Peyer's patch (tissue), 4 donors: ENCODE results near the gene MTFP1. TPM values are rescaled to one million over a fixed set of nuclear protein-coding genes. Genes with fewer than 3 reads are reported as not detected.
A peak's percentile ranks its signal among the peaks of the same experiment; 100 is the strongest.

Source experiments
- DNase-seq, 3 donors: peaks; one replicate each; pipeline ENCODE4 v3.0.0-alpha.2; 2017 to 2019
- H3K27ac ChIP-seq, 4 donors: fragments of 200-600 bp; sonication (generic); one replicate each; pipeline ENCODE4 v1.5.1; 2016 to 2019
- H3K27me3 ChIP-seq, 2 donors: fragments of 200-600 bp; sonication (generic); one replicate each; pipeline ENCODE4 v1.5.1; 2019
- H3K36me3 ChIP-seq, 3 donors: fragments of 200-600 bp; sonication (generic); one replicate each; pipeline ENCODE4 v1.5.1; 2016 to 2019
- H3K4me1 ChIP-seq, 4 donors: fragments of 200-600 bp; sonication (generic); one replicate each; pipeline ENCODE4 v1.5.1; 2016 to 2019
- H3K4me3 ChIP-seq, 4 donors: fragments of 200-600 bp; sonication (generic); 1 replicate in 3 of 4; 2 replicates in 1 of 4; pipeline ENCODE4 v1.5.1; 2016 to 2019; ENCODE audit warnings: mild to moderate bottlenecking in 1 of 4
- H3K9me3 ChIP-seq, 4 donors: fragments of 200-600 bp; sonication (generic); one replicate each; pipeline ENCODE4 v1.5.1; 2016 to 2019; ENCODE audit warnings: mild to moderate bottlenecking in 1 of 4
- POLR2A ChIP-seq, 2 donors: fragments of 450-650 bp; IDR thresholded peaks; one replicate each; pipeline ENCODE4 v1.5.1; 2017; ENCODE audit warnings: antibody characterized with exemption in 2 of 2, mild to moderate bottlenecking in 2 of 2, moderate library complexity in 2 of 2
- total RNA-seq, 4 donors: library from RNA; depleted of rRNA; stranded (reverse); fragments of >200 nt; gene quantifications; one replicate each; pipeline ENCODE4 v1.1.0, GENCODE V29; 2016
- TF ChIP-seq, protein P1 (sequence below), 6 experiments: fragments of 450-650 bp in 4 of 6; fragments of 200-600 bp in 2 of 6; sonication (generic) in 1 of 6; IDR thresholded peaks; one replicate each; pipeline ENCODE4 v1.5.1; 2017 to 2019; ENCODE audit warnings: antibody characterized with exemption in 6 of 6, mild to moderate bottlenecking in 3 of 6, moderate library complexity in 1 of 6

Gene MTFP1
- total RNA-seq, 4 donors from 2014 or later, result 12.4 to 24.7 (median 19.2) TPM

DNA sequence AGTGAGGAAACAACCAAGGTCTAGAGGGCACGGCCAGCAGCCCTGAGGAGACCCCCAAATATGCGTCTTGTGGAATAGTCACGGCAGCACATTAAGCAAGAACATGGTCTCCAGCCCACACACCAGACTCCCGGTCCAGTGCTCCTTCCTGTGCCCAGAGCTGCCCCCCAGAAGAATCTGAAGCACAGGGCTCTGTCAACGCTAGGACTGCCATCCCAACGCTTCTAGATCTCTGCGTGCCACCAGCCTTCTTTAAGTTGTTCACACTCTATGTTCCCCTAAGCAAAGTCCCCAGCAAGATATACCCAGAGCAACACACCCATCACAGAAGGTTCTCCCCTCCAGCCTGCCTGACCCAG, 32.3 kb upstream of the MTFP1 start:
- no peaks in the 10 kb centered on the region for H3K36me3 ChIP-seq
- H3K4me1 ChIP-seq, result peaks cover 0 to 21% (median 10%) of the 10 kb centered on the region in 4 donors
- no peaks in the 10 kb centered on the region for H3K27me3 ChIP-seq
- no peak for DNase-seq
- no peak for TF ChIP-seq POLR2A (IDR thresholded peaks at IDR 0.05)
- TF ChIP-seq, protein P1, sequence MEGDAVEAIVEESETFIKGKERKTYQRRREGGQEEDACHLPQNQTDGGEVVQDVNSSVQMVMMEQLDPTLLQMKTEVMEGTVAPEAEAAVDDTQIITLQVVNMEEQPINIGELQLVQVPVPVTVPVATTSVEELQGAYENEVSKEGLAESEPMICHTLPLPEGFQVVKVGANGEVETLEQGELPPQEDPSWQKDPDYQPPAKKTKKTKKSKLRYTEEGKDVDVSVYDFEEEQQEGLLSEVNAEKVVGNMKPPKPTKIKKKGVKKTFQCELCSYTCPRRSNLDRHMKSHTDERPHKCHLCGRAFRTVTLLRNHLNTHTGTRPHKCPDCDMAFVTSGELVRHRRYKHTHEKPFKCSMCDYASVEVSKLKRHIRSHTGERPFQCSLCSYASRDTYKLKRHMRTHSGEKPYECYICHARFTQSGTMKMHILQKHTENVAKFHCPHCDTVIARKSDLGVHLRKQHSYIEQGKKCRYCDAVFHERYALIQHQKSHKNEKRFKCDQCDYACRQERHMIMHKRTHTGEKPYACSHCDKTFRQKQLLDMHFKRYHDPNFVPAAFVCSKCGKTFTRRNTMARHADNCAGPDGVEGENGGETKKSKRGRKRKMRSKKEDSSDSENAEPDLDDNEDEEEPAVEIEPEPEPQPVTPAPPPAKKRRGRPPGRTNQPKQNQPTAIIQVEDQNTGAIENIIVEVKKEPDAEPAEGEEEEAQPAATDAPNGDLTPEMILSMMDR (IDR thresholded peaks at IDR 0.05), result no peak
- H3K4me3 ChIP-seq, result no peak overlapping the region
- no peaks in the 10 kb centered on the region for H3K9me3 ChIP-seq
- no peak overlapping the region for H3K27ac ChIP-seq

DNA sequence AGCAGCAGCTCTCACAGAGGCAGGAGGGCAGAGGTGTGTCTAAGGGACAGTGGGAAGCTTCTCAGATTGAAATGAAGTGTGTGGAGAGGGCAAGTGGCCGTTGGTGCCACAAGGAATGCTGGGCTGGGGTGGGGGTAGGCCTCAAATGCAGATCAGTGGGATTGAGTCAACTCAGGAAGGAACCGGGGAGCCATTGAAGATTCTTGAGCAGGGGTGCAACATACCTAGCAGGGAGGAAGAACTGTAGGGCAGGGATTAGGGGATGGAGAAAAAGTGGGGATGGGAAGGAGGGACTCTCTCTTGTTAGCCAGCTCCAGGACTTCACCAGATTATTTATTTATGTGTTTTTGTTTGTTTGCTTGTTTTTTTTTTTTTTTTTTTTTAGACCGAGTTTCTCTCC, 31.7 kb upstream of the MTFP1 start:
- H3K9me3 ChIP-seq, result no peaks in the 10 kb centered on the region
- H3K27me3 ChIP-seq, result no peaks in the 10 kb centered on the region
- H3K27ac ChIP-seq, result no peak overlapping the region
- H3K36me3 ChIP-seq, result no peaks in the 10 kb centered on the region
- TF ChIP-seq, protein P1 (IDR thresholded peaks at IDR 0.05), result no peak
- TF ChIP-seq POLR2A (IDR thresholded peaks at IDR 0.05), result no peak
- no peak overlapping the region for H3K4me3 ChIP-seq
- peaks cover 0 to 26% (median 10%) of the 10 kb centered on the region in 4 donors for H3K4me1 ChIP-seq
- DNase-seq, result no peak

DNA sequence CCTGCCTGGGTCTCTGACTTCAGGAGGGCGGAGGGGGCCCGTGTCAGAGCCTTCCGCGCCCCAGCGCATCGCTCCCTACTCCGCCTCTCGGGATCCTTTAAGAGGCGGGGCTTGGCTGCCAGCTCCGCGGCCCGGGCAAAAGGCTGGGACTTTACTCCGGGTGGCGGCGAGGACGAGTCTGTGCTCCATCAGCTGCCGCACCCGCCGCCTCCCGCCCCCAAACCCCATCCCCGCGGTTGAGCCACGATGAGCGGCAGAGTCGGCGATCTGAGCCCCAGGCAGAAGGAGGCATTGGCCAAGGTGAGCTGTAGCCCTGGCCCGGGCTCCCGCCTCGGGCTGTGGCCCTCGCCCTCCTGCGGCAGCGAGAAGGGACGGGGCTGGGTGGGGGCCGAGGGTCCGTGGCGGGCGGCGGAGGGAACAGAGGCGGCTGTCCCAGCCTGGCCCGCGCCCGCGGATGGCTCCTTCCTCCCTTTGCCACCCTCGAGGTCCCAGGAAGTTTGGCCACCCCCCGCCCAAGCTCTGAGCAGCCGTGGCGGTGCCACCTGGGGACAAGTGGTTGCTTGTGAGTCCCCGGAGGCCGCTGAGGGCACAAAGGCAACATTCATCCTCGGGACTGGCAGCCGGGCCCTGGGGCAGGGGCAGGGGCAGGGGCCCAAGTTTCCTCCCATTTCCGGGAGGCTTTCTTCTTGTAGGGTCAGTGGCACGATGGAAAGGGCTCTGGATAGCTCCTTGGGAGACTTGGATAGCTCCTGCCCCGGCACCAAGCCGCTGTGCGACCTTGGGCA, 28.5 kb upstream of the MTFP1 start, which contains the start of gene SEC14L2:
Gene SEC14L2, plus strand, starts transcription at position 148 of the 785 bp plus-strand sequence. Its CDS starts 99 bp downstream, at position 247.
- peaks cover 0 to 4% (median 0%) of the 10 kb centered on the region in 3 donors for H3K36me3 ChIP-seq
- no peaks in the 10 kb centered on the region for H3K27me3 ChIP-seq
- DNase-seq, result peak; percentile 34 to 89 (median 89)
- H3K4me1 ChIP-seq, result peaks cover 0 to 33% (median 10%) of the 10 kb centered on the region in 4 donors
- peak; percentile 81 to 86 for TF ChIP-seq POLR2A (IDR thresholded peaks at IDR 0.05)
- TF ChIP-seq, protein P1 (IDR thresholded peaks at IDR 0.05), result peak in 1 of 6 experiments; percentile 5
- H3K27ac ChIP-seq, result peak within 1 kb of the TSS; percentile 51 to 77 (median 69)
- H3K9me3 ChIP-seq, result no peaks in the 10 kb centered on the region
- H3K4me3 ChIP-seq, result peak within 1 kb of the TSS; percentile 53 to 86 (median 77)

DNA sequence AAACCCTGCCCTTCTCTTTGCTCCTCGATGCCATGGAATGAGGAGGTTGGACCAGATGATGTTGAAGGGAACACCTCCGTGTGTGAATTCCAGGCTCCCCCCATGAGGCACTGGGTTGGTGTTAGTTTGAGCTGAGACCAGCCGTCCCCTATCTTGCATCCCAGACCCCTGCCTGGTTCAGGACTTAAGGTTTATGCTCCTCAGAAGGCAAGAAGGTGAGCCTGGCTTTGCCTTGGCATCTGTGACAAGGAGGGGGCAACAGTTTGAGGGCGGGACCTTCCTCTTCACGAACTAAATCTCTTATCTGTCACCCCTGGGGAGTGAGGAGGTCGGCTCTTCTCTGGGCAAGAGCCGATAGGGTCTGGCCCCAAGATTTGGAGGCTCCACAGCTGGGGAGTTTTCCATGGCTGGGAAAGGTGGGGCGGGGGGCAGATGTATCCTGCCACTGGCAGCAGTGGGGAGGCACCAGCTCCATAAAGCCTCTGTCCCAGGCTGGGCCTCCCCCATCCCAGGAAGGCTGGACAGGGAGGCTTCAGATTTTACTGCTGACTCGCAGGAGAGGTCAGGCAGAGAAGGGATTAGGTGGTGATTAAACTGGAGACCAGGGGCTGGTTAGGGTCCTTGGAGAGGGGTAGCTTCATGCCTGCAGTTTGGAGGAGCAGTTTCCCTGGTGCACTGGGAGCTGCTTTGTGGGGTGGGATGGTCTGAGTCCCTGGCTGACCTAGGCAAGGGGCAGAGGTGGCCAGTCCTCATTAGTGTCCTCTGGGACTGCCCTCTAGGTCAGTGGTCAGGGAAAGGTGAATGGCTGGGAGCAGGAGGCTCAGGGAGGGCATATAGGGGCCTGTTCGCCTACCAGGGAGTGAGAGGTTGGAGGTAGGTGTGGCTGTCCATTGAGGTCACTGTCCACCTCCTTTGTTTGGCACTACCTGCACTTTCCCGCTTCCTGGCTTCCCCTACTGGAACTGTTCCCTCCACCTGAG, 27.6 kb upstream of the MTFP1 start:
- Histone ChIP-seq H3K27ac (peak overlapping the region; percentile 51 to 77 (median 69)), H3K9me3 (no peaks in the 10 kb centered on the region), H3K27me3 (no peaks in the 10 kb centered on the region), H3K36me3 (peaks cover 0 to 7% (median 0%) of the 10 kb centered on the region in 3 donors), H3K4me1 (peaks cover 0 to 35% (median 10%) of the 10 kb centered on the region in 4 donors), H3K4me3 (peak overlapping the region; percentile 53 to 86 (median 77))
- TF ChIP-seq POLR2A (IDR thresholded peaks at IDR 0.05), result no peak
- TF ChIP-seq, protein P1 (IDR thresholded peaks at IDR 0.05), result no peak
- no peak for DNase-seq
